ENCODE data around the gene SRCIN1.
"Not testable (repeated sequence)": the region's sequence is repeated elsewhere in the genome, so short reads cannot be mapped to it uniquely, and the experiment has no call there.

SRCIN1 gene

GRCh38 chr17:38538906-38539305 is 66.8 kb downstream of the SRCIN1 start:
- peak; percentile 80 for DNase-seq

GRCh38 chr17:38536661-38537060 is 69.1 kb downstream of the SRCIN1 start:
- no peak for DNase-seq

GRCh38 chr17:38535886-38536285 is 69.9 kb downstream of the SRCIN1 start:
- DNase-seq: no peak

- no peak for DNase-seq
Observed at GRCh38 chr17:38534498-38534885, 71.3 kb downstream of the SRCIN1 start.

GRCh38 chr17:38533866-38534497 is 71.8 kb downstream of the SRCIN1 start:
- no peak for DNase-seq

GRCh38 chr17:38533241-38533640 is 72.5 kb downstream of the SRCIN1 start:
- DNase-seq: no peak

- DNase-seq: no peak
Observed at GRCh38 chr17:38532451-38532850, 73.3 kb downstream of the SRCIN1 start.

- not testable (repeated sequence) for DNase-seq
Observed at GRCh38 chr17:38531761-38532160, 74.0 kb downstream of the SRCIN1 start.

- DNase-seq: not testable (repeated sequence)
Observed at GRCh38 chr17:38530856-38531255, 74.9 kb downstream of the SRCIN1 start.

GRCh38 chr17:38528141-38528540 is 77.6 kb downstream of the SRCIN1 start:
- not testable (repeated sequence) for DNase-seq

GRCh38 chr17:38526526-38526925 is 79.2 kb downstream of the SRCIN1 start:
- not testable (repeated sequence) for DNase-seq

GRCh38 chr17:38512473-38513058 is 93.2 kb downstream of the SRCIN1 start:
- DNase-seq: no peak

- DNase-seq: no peak
Observed at GRCh38 chr17:38511150-38512108, 94.3 kb downstream of the SRCIN1 start.

- DNase-seq: no peak
Observed at GRCh38 chr17:38510421-38511149, 95.2 kb downstream of the SRCIN1 start.

GRCh38 chr17:38509772-38510420 is 95.9 kb downstream of the SRCIN1 start:
- no peak for DNase-seq

GRCh38 chr17:38508954-38509771 is 96.6 kb downstream of the SRCIN1 start:
- no peak for DNase-seq

GRCh38 chr17:38508570-38508950 is 97.2 kb downstream of the SRCIN1 start:
- no peak for DNase-seq

GRCh38 chr17:38507921-38508569 is 97.7 kb downstream of the SRCIN1 start:
- DNase-seq: no peak

GRCh38 chr17:38507436-38507835 is 98.3 kb downstream of the SRCIN1 start:
- DNase-seq: no peak

- DNase-seq: no peak
Observed at GRCh38 chr17:38504216-38504615, 101.5 kb downstream of the SRCIN1 start.

- DNase-seq: not testable (repeated sequence)
Observed at GRCh38 chr17:38503286-38503913, 102.4 kb downstream of the SRCIN1 start.
